Peyer's patch (tissue), 4 donors: ENCODE measurements around the gene RAB22A.

Experiments used
- POLR2A ChIP-seq, 2 donors: fragments of 450-650 bp; IDR thresholded peaks; one replicate each; pipeline ENCODE4 v1.5.1; 2017; ENCODE audit warnings: antibody characterized with exemption in 2 of 2, mild to moderate bottlenecking in 2 of 2, moderate library complexity in 2 of 2
- TF ChIP-seq, protein P1 (sequence below), 6 experiments: fragments of 450-650 bp in 4 of 6; fragments of 200-600 bp in 2 of 6; sonication (generic) in 1 of 6; IDR thresholded peaks; one replicate each; pipeline ENCODE4 v1.5.1; 2017 to 2019; ENCODE audit warnings: antibody characterized with exemption in 6 of 6, mild to moderate bottlenecking in 3 of 6, moderate library complexity in 1 of 6

DNA sequence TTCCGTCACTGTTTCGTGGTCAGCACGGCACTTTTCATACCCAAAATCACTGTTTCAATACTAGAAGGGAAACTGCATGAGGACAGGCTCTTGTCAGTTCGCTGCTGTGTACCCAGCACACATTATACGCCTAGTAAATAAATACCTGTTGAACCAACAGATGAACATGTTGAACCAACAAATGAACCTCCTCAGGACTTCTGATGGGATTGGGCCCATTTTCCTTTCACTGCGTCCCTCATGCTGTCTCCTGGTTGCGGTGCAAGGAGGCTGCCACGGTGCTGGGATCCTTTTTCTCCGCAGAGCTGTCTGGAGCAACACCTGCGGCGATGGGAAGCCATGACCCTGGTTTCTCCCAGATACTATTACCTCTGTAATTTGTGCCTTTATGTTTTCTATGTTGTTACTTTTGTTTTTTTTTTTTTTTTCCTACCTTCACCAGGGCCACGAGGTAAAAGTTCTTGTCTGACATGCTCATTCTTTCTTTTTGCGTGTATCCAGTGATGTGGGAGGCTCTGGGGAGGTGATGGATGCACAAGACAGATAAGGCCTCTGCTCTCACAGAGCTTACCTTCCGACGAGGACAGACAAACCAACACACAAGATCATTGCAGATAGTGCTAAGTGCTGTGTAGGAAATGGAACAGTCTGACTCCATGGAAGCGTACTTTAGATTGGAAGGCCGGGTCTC lies 80.6 kb downstream of the RAB22A start:
- TF ChIP-seq POLR2A (IDR thresholded peaks at IDR 0.05), result no peak
- TF ChIP-seq, protein P1, sequence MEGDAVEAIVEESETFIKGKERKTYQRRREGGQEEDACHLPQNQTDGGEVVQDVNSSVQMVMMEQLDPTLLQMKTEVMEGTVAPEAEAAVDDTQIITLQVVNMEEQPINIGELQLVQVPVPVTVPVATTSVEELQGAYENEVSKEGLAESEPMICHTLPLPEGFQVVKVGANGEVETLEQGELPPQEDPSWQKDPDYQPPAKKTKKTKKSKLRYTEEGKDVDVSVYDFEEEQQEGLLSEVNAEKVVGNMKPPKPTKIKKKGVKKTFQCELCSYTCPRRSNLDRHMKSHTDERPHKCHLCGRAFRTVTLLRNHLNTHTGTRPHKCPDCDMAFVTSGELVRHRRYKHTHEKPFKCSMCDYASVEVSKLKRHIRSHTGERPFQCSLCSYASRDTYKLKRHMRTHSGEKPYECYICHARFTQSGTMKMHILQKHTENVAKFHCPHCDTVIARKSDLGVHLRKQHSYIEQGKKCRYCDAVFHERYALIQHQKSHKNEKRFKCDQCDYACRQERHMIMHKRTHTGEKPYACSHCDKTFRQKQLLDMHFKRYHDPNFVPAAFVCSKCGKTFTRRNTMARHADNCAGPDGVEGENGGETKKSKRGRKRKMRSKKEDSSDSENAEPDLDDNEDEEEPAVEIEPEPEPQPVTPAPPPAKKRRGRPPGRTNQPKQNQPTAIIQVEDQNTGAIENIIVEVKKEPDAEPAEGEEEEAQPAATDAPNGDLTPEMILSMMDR (IDR thresholded peaks at IDR 0.05), result no peak
